Measurements from ENCODE around the gene IGFBP2.

The IGFBP2 gene

GRCh38 chr2:216651351-216651881 lies 18.2 kb downstream of the IGFBP2 start:
- TF ChIP-seq CTCF (IDR thresholded peaks at IDR 0.05; ENCODE audit: low read depth, low read length): no peak
- peak; percentile 77 for DNase-seq (ENCODE audit: extremely low read depth, low read depth)

- no peak for DNase-seq (ENCODE audit: extremely low read depth, low read depth)
- TF ChIP-seq CTCF (IDR thresholded peaks at IDR 0.05; ENCODE audit: low read depth, low read length): no peak
Observed at GRCh38 chr2:216652566-216652965, 19.3 kb downstream of the IGFBP2 start.

- TF ChIP-seq CTCF (IDR thresholded peaks at IDR 0.05; ENCODE audit: low read depth, low read length): no peak
- no peak for DNase-seq (ENCODE audit: extremely low read depth, low read depth)
Observed at GRCh38 chr2:216653093-216653799, 20.0 kb downstream of the IGFBP2 start.

- TF ChIP-seq CTCF (IDR thresholded peaks at IDR 0.05; ENCODE audit: low read depth, low read length): no peak
- DNase-seq (ENCODE audit: extremely low read depth, low read depth): peak; percentile 25
Observed at GRCh38 chr2:216653931-216654365, 20.7 kb downstream of the IGFBP2 start.

GRCh38 chr2:216654528-216655052 lies 21.4 kb downstream of the IGFBP2 start:
- TF ChIP-seq CTCF (IDR thresholded peaks at IDR 0.05; ENCODE audit: low read depth, low read length): no peak
- DNase-seq (ENCODE audit: extremely low read depth, low read depth): no peak

- no peak for TF ChIP-seq CTCF (IDR thresholded peaks at IDR 0.05; ENCODE audit: low read depth, low read length)
- DNase-seq (ENCODE audit: extremely low read depth, low read depth): no peak
Observed at GRCh38 chr2:216657086-216657855, 24.1 kb downstream of the IGFBP2 start.

GRCh38 chr2:216657980-216658379 lies 24.8 kb downstream of the IGFBP2 start:
- no peak for DNase-seq (ENCODE audit: extremely low read depth, low read depth)
- no peak for TF ChIP-seq CTCF (IDR thresholded peaks at IDR 0.05; ENCODE audit: low read depth, low read length)
